GM23338 (cell line): ENCODE results near the gene FKRP. TPM values are rescaled to one million over a fixed set of nuclear protein-coding genes. Genes with fewer than 3 reads are reported as not detected.

ENCODE experiments used
- ATAC-seq: fragments of 200-7000 bp; cut with Tn5 transposase; 3 replicates; pipeline ENCODE4 v1.9.1; 2020
- DNase-seq: peaks from one replicate; pipeline ENCODE4 v3.0.0-alpha.2; 2015; ENCODE audit warnings: low spot score
- H2AFZ ChIP-seq: fragments of 200-600 bp; sonication (generic); 2 replicates; pipeline ENCODE4 v1.8.0; 2016; ENCODE audit warnings: antibody characterized with exemption, mild to moderate bottlenecking, moderate library complexity
- H3F3A ChIP-seq: fragments of 200-600 bp; sonication (generic); replicated peaks from 2 replicates; pipeline ENCODE4 v1.8.0; 2017; ENCODE audit warnings: antibody characterized with exemption, mixed run types, low read depth
- H3K27ac ChIP-seq: fragments of 200-600 bp; sonication (generic); 2 replicates; pipeline ENCODE4 v1.6.1; 2016; ENCODE audit warnings: low read depth
- H3K27me3 ChIP-seq: fragments of 200-600 bp; sonication (generic); 2 replicates; pipeline ENCODE4 v1.8.0; 2016; ENCODE audit warnings: mild to moderate bottlenecking, mixed run types, moderate library complexity; ENCODE audit not compliant: insufficient read depth
- H3K36me3 ChIP-seq: fragments of 200-600 bp; sonication (generic); 2 replicates; pipeline ENCODE4 v1.8.0; 2016; ENCODE audit warnings: mild to moderate bottlenecking; ENCODE audit not compliant: insufficient read depth
- H3K4me1 ChIP-seq: fragments of 200-600 bp; sonication (generic); 2 replicates; pipeline ENCODE4 v1.8.0; 2016; ENCODE audit warnings: mild to moderate bottlenecking, moderate library complexity; ENCODE audit not compliant: insufficient read depth
- H3K4me2 ChIP-seq: fragments of 200-600 bp; sonication (generic); 2 replicates; pipeline ENCODE4 v1.7.1; 2017; ENCODE audit warnings: mixed run types
- H3K4me3 ChIP-seq: fragments of 200-600 bp; sonication (generic); 2 replicates; pipeline ENCODE4 v1.6.1; 2016; ENCODE audit warnings: mixed run types
- H3K79me2 ChIP-seq: fragments of 200-600 bp; sonication (generic); replicated peaks from 2 replicates; pipeline ENCODE4 v1.8.0; 2017; ENCODE audit warnings: mild to moderate bottlenecking; ENCODE audit not compliant: insufficient read depth
- H3K9me2 ChIP-seq: fragments of 200-600 bp; sonication (generic); 2 replicates; pipeline ENCODE4 v1.8.0; 2017; ENCODE audit not compliant: insufficient read depth
- H4K20me1 ChIP-seq: fragments of 200-600 bp; sonication (generic); replicated peaks from 2 replicates; pipeline ENCODE4 v1.8.0; 2017; ENCODE audit warnings: mild to moderate bottlenecking; ENCODE audit not compliant: insufficient read depth
- H3K27ac Mint-ChIP-seq: 2 replicates; pipeline ENCODE4 v1.8.0; 2020; ENCODE audit warnings: inconsistent platforms, mild to moderate bottlenecking, moderate library complexity, mixed read lengths
- H3K27me3 Mint-ChIP-seq: 3 replicates; pipeline ENCODE4 v1.8.0; 2022; ENCODE audit warnings: low read depth, mild to moderate bottlenecking, moderate library complexity, mixed read lengths, inconsistent platforms; ENCODE audit not compliant: insufficient read depth, poor library complexity
- H3K36me3 Mint-ChIP-seq: 3 replicates; pipeline ENCODE4 v1.8.0; 2021; ENCODE audit warnings: low read depth, mild to moderate bottlenecking, inconsistent platforms, moderate library complexity, mixed read lengths
- H3K4me1 Mint-ChIP-seq: 3 replicates; pipeline ENCODE4 v1.8.0; 2020; ENCODE audit warnings: mild to moderate bottlenecking, inconsistent platforms, mixed read lengths
- H3K4me3 Mint-ChIP-seq: 3 replicates; pipeline ENCODE4 v1.8.0; 2021; ENCODE audit warnings: moderate library complexity, mild to moderate bottlenecking, inconsistent platforms, mixed read lengths
- H3K9me3 Mint-ChIP-seq: 3 replicates; pipeline ENCODE4 v1.8.0; 2020; ENCODE audit warnings: moderate library complexity, mild to moderate bottlenecking, inconsistent platforms, mixed read lengths
- CREB1 ChIP-seq: fragments of 250-450 bp; sonication (Bioruptor Pico); IDR thresholded peaks from 2 replicates; pipeline ENCODE4 v1.5.0; 2020; ENCODE audit warnings: low read depth, mild to moderate bottlenecking, moderate library complexity
- EZH2phosphoT487 ChIP-seq: fragments of 200-600 bp; sonication (generic); IDR thresholded peaks from one replicate; pipeline ENCODE4 v1.8.1; 2018; ENCODE audit warnings: antibody characterized with exemption; ENCODE audit not compliant: unreplicated experiment
- JUNB ChIP-seq: IDR thresholded peaks from one replicate; pipeline ENCODE4 v1.6.1; 2016; ENCODE audit warnings: antibody characterized with exemption; ENCODE audit not compliant: unreplicated experiment
- NANOG ChIP-seq: IDR thresholded peaks from 2 replicates; pipeline ENCODE4 v1.6.1; 2016; ENCODE audit warnings: antibody characterized with exemption, borderline replicate concordance
- STAT1 ChIP-seq: IDR thresholded peaks from one replicate; pipeline ENCODE4 v1.6.1; 2016; ENCODE audit warnings: antibody characterized with exemption; ENCODE audit not compliant: unreplicated experiment
- ZNF114 ChIP-seq: fragments of 250-450 bp; sonication (Bioruptor Pico); IDR thresholded peaks from 2 replicates; pipeline ENCODE4 v1.5.0; 2020; ENCODE audit warnings: mild to moderate bottlenecking, moderate library complexity
- ZNF331 ChIP-seq: fragments of 250-450 bp; sonication (Bioruptor Pico); IDR thresholded peaks from 2 replicates; pipeline ENCODE4 v1.5.0; 2020; ENCODE audit warnings: low read depth, mild to moderate bottlenecking, moderate library complexity
- ZNF462 ChIP-seq: fragments of 250-450 bp; sonication (Bioruptor Pico); IDR thresholded peaks from 2 replicates; pipeline ENCODE4 v1.5.0; 2020; ENCODE audit warnings: mild to moderate bottlenecking, moderate library complexity
- polyA plus RNA-seq: library from polyadenylated mRNA; unstranded; fragments of >200 nt; fragmentation: Nextera tagmentation; extraction: Ambion mirVana; gene quantifications from 2 replicates; pipeline ENCODE4 v1.2.1, GENCODE V29; 2016
- total RNA-seq: library from RNA; depleted of rRNA; stranded (reverse); fragments of >200 nt; shearing (Covaris generic); gene quantifications from 2 replicates; pipeline ENCODE4 v1.2.3, GENCODE V29; 2014
- TF ChIP-seq, protein P1 (sequence below), 2 experiments: fragments of 200-600 bp in 1 of 2; sonication (generic) in 1 of 2; conservative IDR thresholded peaks; 2 replicates each; pipeline versions ENCODE4 v1.5.1 to v1.6.1; 2016 to 2017; ENCODE audit warnings: antibody characterized with exemption in 2 of 2, low read depth in 2 of 2, mild to moderate bottlenecking in 2 of 2, moderate library complexity in 1 of 2
- TF ChIP-seq, protein P2 (sequence below): IDR thresholded peaks from one replicate; pipeline ENCODE4 v1.6.1; 2018; ENCODE audit warnings: antibody characterized with exemption; ENCODE audit not compliant: unreplicated experiment

The FKRP gene
- total and polyA plus RNA-seq, 2 experiments from 2014 or later: 11.5 to 31.9 TPM

DNA sequence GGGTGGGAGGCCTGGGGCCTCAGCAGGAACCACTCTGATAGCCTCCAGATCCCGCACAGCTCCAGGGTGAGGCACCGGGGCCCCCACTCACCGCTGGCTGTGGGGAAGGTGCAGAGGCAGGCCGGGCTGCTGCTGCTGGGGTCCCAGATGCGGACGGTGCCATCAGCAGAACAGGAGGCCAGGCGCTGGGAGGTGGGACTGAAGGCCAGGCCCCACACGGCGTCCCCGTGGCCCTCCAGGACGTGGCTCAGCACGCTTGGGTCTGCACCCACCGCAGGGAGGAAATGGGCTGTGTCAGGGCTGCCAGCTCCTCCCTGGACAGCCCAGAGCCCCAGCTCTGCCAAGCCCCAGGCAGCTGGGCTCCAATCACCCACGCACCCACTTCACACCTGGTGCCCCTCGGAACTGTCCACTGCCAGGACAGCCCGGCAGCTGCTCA is 22.8 kb upstream of the FKRP start (continued):
- TF ChIP-seq, protein P1, sequence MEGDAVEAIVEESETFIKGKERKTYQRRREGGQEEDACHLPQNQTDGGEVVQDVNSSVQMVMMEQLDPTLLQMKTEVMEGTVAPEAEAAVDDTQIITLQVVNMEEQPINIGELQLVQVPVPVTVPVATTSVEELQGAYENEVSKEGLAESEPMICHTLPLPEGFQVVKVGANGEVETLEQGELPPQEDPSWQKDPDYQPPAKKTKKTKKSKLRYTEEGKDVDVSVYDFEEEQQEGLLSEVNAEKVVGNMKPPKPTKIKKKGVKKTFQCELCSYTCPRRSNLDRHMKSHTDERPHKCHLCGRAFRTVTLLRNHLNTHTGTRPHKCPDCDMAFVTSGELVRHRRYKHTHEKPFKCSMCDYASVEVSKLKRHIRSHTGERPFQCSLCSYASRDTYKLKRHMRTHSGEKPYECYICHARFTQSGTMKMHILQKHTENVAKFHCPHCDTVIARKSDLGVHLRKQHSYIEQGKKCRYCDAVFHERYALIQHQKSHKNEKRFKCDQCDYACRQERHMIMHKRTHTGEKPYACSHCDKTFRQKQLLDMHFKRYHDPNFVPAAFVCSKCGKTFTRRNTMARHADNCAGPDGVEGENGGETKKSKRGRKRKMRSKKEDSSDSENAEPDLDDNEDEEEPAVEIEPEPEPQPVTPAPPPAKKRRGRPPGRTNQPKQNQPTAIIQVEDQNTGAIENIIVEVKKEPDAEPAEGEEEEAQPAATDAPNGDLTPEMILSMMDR (conservative IDR thresholded peaks at IDR 0.05; ENCODE audit: low read depth in 2 of 2): no peak
- TF ChIP-seq ZNF331 (CRISPR knock-in tag): no peak
- TF ChIP-seq ZNF114 (CRISPR knock-in tag): no peak
- TF ChIP-seq, protein P2, sequence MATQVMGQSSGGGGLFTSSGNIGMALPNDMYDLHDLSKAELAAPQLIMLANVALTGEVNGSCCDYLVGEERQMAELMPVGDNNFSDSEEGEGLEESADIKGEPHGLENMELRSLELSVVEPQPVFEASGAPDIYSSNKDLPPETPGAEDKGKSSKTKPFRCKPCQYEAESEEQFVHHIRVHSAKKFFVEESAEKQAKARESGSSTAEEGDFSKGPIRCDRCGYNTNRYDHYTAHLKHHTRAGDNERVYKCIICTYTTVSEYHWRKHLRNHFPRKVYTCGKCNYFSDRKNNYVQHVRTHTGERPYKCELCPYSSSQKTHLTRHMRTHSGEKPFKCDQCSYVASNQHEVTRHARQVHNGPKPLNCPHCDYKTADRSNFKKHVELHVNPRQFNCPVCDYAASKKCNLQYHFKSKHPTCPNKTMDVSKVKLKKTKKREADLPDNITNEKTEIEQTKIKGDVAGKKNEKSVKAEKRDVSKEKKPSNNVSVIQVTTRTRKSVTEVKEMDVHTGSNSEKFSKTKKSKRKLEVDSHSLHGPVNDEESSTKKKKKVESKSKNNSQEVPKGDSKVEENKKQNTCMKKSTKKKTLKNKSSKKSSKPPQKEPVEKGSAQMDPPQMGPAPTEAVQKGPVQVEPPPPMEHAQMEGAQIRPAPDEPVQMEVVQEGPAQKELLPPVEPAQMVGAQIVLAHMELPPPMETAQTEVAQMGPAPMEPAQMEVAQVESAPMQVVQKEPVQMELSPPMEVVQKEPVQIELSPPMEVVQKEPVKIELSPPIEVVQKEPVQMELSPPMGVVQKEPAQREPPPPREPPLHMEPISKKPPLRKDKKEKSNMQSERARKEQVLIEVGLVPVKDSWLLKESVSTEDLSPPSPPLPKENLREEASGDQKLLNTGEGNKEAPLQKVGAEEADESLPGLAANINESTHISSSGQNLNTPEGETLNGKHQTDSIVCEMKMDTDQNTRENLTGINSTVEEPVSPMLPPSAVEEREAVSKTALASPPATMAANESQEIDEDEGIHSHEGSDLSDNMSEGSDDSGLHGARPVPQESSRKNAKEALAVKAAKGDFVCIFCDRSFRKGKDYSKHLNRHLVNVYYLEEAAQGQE: no peak
- TF ChIP-seq CREB1: no peak
- TF ChIP-seq EZH2phosphoT487: no peak

- H3K4me3 Mint-ChIP-seq: no peak overlapping the region; the same call in 2 of the 3 replicates
- Histone ChIP-seq H3K4me1 (no peaks in the 10 kb centered on the region), H4K20me1 (peaks cover 8% of the 10 kb centered on the region), H3K4me3 (no peak overlapping the region), H3K27me3 (no peaks in the 10 kb centered on the region), H3K9me2 (no peaks in the 10 kb centered on the region), H3K4me2 (no peak overlapping the region), H3K27ac (no peak overlapping the region), H3F3A (peaks cover 11% of the 10 kb centered on the region; the same call in 1 of the 2 replicates), H3K79me2 (0 out of 2 replicates have a peak, but pooled peaks cover 5% of the 10 kb centered on the region), H3K36me3 (peaks cover 15% of the 10 kb centered on the region; the same call in 1 of the 2 replicates), H2AFZ (no peak overlapping the region)
- peaks cover 3% of the 10 kb centered on the region; the same call in 1 of the 3 replicates for H3K9me3 Mint-ChIP-seq
- no peak overlapping the region for H3K27ac Mint-ChIP-seq
- peaks cover 68% of the 10 kb centered on the region for H3K36me3 Mint-ChIP-seq
- DNase-seq: no peak
- peaks cover 26% of the 10 kb centered on the region for H3K4me1 Mint-ChIP-seq
- H3K27me3 Mint-ChIP-seq: peaks cover 12% of the 10 kb centered on the region
- no peak for ATAC-seq
- TF ChIP-seq JUNB (no peak), NANOG (no peak), ZNF114 (CRISPR knock-in tag) (no peak), ZNF462 (CRISPR knock-in tag) (no peak), STAT1 (no peak)
- TF ChIP-seq, protein P1 (conservative IDR thresholded peaks at IDR 0.05; ENCODE audit: low read depth in 2 of 2): no peak
Measured at GRCh38 chr19:46723471-46723870, 22.4 kb upstream of the FKRP start.
